AG09319 (cell line): ENCODE results near the gene FMC1.
"Not testable (repeated sequence)": the region's sequence is repeated elsewhere in the genome, so short reads cannot be mapped to it uniquely, and the experiment has no call there.

ENCODE experiments used
- DNase-seq: peaks from one replicate; pipeline ENCODE4 v3.0.0-alpha.2; 2010; ENCODE audit warnings: low read depth; ENCODE audit errors: extremely low read depth
- CTCF ChIP-seq: IDR thresholded peaks from 2 replicates; pipeline ENCODE4 v1.5.1; 2011; ENCODE audit warnings: low read depth, mild to moderate bottlenecking, inconsistent platforms, low read length, moderate library complexity

FMC1 gene

GRCh38 chr7:139330333-139331030, 10.7 kb upstream of the FMC1 start:
- no peak for DNase-seq
- no peak for TF ChIP-seq CTCF

GRCh38 chr7:139332697-139333359, 8.3 kb upstream of the FMC1 start:
- no peak for DNase-seq
- TF ChIP-seq CTCF = no peak

GRCh38 chr7:139333443-139333842, 7.7 kb upstream of the FMC1 start:
- not testable (repeated sequence) for DNase-seq

DNA sequence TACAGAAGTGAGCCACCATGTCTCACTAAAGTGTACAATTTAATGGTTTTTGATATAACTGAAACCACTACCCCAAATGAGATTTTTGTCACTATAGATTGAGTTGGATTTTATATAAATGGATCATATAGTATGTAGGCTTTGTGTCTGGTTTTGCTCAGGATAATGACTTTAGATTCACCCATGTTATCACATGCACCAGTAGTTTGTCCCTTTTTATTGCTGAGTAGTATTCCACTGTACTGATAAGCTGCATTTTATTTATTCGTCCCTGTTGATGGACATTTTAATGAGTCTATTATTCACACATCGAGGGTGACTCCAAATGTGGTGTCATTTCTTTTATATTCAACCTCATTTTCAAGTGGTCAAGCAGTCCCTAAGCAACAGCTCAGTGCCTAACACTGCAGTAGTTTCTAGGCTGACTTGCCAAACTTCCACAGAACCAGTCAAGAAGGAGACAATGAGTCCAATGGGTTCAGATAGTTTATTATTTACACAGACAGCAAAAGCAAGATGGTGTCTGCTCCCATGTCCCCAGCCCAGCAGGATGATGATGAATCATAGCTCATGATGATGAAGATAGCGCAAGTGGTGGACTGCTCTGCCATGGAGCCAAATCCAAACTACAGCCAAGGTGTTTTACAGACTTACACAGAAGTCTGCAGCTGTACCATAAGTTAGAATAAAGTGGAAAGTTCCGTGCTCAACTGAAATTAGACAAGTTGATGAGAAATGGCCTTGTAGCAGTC, 6.6 kb upstream of the FMC1 start:
- no peak for DNase-seq
- TF ChIP-seq CTCF = no peak

- TF ChIP-seq CTCF = no peak
- no peak for DNase-seq
These were observed 2.1 kb upstream of the FMC1 start for GRCh38 chr7:139339025-139339424.

DNA sequence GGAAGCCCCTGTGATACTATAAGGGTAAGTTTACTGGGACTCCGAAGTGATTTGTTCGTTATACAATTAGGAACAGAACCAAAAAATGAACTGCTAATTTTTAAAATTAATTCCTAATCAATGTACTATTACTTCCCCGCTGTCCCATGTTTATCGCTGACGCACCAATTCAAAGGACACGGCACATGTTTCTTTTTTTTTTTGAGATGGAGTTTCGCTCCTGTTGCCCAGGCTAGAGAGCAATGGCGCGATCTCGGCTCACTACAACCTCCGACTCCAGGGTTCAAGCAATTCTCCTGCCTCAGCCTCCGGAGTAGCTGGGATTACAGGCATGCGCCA, 1.5 kb upstream of the FMC1 start:
- DNase-seq = no peak
- no peak for TF ChIP-seq CTCF

DNA sequence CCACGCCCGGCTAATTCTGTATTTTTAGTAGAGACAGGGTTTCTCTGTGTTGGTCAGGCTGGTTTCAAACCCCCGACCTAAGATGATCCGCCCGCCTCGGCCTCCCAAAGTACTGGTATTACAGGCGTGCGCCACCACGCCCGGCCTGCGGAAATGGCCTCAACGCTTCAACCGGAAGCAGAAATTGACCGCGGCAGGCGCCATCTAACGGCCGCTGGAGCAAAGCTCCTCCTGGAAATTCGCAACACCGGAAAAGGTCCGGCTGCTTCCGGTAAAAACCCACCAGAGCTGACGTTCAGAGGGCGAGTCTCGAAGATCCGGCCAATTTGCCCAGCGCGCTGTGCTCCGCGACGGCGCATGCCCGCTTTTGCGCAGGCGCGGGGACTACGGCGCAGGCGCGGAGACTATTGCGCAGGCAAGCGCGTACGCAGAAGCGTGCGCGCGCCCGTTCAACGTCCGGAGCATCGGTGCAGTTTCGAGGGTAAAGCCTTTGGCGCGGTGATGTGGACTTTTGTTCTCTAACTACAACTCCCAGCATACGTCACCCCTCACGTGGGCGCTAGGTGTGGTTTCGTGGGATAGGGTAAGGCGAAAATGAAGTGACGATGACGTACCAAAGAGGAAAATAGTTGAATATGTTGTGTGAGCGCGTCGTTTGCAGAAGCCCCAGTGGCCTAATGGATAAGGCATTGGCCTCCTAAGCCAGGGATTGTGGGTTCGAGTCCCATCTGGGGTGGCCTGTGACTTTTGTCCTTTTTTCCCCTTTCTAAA, 915 bp upstream of the FMC1 start:
- TF ChIP-seq CTCF = peak; percentile 84

More for the DNA sequence above, 915 bp upstream of the FMC1 start:
- peak; percentile 99 for DNase-seq
